COLO668 (cell line): ENCODE results near the gene CATSPERB.
"Not testable (repeated sequence)": the region's sequence is repeated elsewhere in the genome, so short reads cannot be mapped to it uniquely, and the experiment has no call there.

ENCODE experiments used
- DNase-seq: peaks from one replicate; lab custom pipeline; 2025; ENCODE audit not compliant: unreplicated experiment; lab: John Stamatoyannopoulos, UW

The CATSPERB gene

GRCh38 chr14:91582761-91583160 lies 149.1 kb downstream of the CATSPERB start:
- no peak for DNase-seq

- DNase-seq: no peak
These were observed 150.9 kb downstream of the CATSPERB start for GRCh38 chr14:91580876-91581577.

- DNase-seq: no peak
These were observed 154.2 kb downstream of the CATSPERB start for GRCh38 chr14:91577632-91578233.

- DNase-seq: no peak
These were observed 156.2 kb downstream of the CATSPERB start for GRCh38 chr14:91575469-91576208.

- DNase-seq: peak; percentile 86
These were observed 157.7 kb downstream of the CATSPERB start for GRCh38 chr14:91573894-91574837.

GRCh38 chr14:91573528-91573893 lies 158.4 kb downstream of the CATSPERB start:
- no peak for DNase-seq

GRCh38 chr14:91570021-91570420 lies 161.9 kb downstream of the CATSPERB start:
- no peak for DNase-seq

- no peak for DNase-seq
These were observed 162.6 kb downstream of the CATSPERB start for GRCh38 chr14:91569301-91569700.

- DNase-seq: no peak
These were observed 163.3 kb downstream of the CATSPERB start for GRCh38 chr14:91568626-91569025.

- DNase-seq: not testable (repeated sequence)
These were observed 164.1 kb downstream of the CATSPERB start for GRCh38 chr14:91567827-91568226.

- no peak for DNase-seq
These were observed 176.4 kb downstream of the CATSPERB start for GRCh38 chr14:91555531-91555930.

- no peak for DNase-seq
These were observed 177.2 kb downstream of the CATSPERB start for GRCh38 chr14:91554535-91555332.

GRCh38 chr14:91548108-91548507 lies 183.8 kb downstream of the CATSPERB start:
- no peak for DNase-seq

GRCh38 chr14:91545946-91546716 lies 185.8 kb downstream of the CATSPERB start:
- DNase-seq: no peak

- DNase-seq: no peak
These were observed 186.7 kb downstream of the CATSPERB start for GRCh38 chr14:91545204-91545603.

GRCh38 chr14:91536327-91536726 lies 195.6 kb downstream of the CATSPERB start:
- DNase-seq: no peak

- DNase-seq: not testable (repeated sequence)
These were observed 197.8 kb downstream of the CATSPERB start for GRCh38 chr14:91534059-91534458.

- no peak for DNase-seq
These were observed 198.3 kb downstream of the CATSPERB start for GRCh38 chr14:91533623-91534022.
